ENCODE data around the gene DDX60.
"Not testable (repeated sequence)": the region's sequence is repeated elsewhere in the genome, so short reads cannot be mapped to it uniquely, and the experiment has no call there.

The DDX60 gene

DNA sequence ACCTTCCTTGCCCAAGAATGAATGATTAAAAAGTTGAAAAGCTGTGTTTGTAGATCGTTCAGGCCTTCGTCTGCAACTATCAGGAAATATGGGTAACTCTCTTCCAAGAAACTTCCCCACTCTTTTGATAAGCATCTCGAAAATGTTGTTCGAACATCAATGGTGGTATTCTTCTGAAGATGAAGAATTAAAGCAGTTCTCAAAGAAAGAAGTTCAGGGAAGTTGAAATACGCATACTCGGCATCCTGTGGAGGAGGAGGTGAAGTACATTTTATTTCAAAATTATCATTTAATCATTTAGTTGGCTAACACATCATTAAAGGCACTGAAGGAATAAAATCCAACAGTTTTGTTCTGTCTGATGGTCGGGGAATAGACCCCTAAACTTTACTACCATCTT, 12.1 kb downstream of the DDX60 start:
- no peak overlapping the region for H3K4me3 ChIP-seq
- no peaks in the 10 kb centered on the region for H3K9me3 ChIP-seq (replicated peaks in 1 of 11)
- peaks cover 0 to 50% (median 0%) of the 10 kb centered on the region in 11 experiments; a peak in 6 of 22 replicates for H3K36me3 ChIP-seq
- H3K27ac ChIP-seq, result no peak overlapping the region
- no peaks in the 10 kb centered on the region for H3K27me3 ChIP-seq
- no peak overlapping the region for H3K9ac ChIP-seq
- H4K20me1 ChIP-seq, result no peaks in the 10 kb centered on the region
- TF ChIP-seq Cebpa-rat (IDR thresholded peaks at IDR 0.05), result no peak
- H3K4me2 ChIP-seq, result no peak overlapping the region
- no peaks in the 10 kb centered on the region for H3K4me1 ChIP-seq

- H3K4me3 ChIP-seq, result no peak overlapping the region
- no peaks in the 10 kb centered on the region for H3K27me3 ChIP-seq
- peaks cover 0 to 42% (median 0%) of the 10 kb centered on the region in 11 experiments; a peak in 5 of 22 replicates for H3K36me3 ChIP-seq
- H4K20me1 ChIP-seq, result no peaks in the 10 kb centered on the region
- no peak overlapping the region for H3K9ac ChIP-seq
- no peak overlapping the region for H3K4me2 ChIP-seq
- no peaks in the 10 kb centered on the region for H3K4me1 ChIP-seq
- no peak for TF ChIP-seq Cebpa-rat (IDR thresholded peaks at IDR 0.05)
- H3K27ac ChIP-seq, result no peak overlapping the region
- H3K9me3 ChIP-seq (replicated peaks in 1 of 11), result no peaks in the 10 kb centered on the region
Observed at GRCh38 chr4:168304744-168305459, 13.7 kb downstream of the DDX60 start.

DNA sequence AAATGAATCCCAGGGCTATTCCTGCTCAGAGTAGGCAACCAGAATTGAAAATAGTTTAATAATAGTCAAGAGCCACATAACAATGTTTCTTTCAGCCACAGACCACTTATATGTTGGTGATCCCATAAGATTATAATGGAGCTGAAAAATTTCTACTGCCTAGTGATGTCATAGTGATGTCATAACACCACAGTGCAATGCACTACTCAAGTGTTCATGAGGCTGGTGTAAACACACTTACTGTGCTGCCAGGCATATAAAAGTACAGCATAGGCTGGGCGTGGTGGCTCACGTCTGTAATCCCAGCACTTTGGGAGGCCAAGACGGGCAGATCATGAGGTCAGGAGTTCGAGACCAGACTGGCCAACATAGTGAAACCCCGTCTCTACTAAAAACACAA, 15.1 kb downstream of the DDX60 start:
- H3K9me3 ChIP-seq (replicated peaks in 1 of 11); H4K20me1 ChIP-seq; H3K4me3 ChIP-seq; H3K4me2 ChIP-seq; H3K27me3 ChIP-seq; H3K4me1 ChIP-seq; H3K9ac ChIP-seq; H3K27ac ChIP-seq: not testable (repeated sequence)
- peaks cover 0 to 32% (median 0%) of the 10 kb centered on the region in 11 experiments; a peak in 4 of 22 replicates for H3K36me3 ChIP-seq

GRCh38 chr4:168293386-168293975, 25.1 kb downstream of the DDX60 start:
- Histone ChIP-seq H4K20me1 (no peaks in the 10 kb centered on the region), H3K4me2 (no peak overlapping the region), H3K4me3 (no peak overlapping the region), H3K9me3 (replicated peaks in 1 of 11) (no peaks in the 10 kb centered on the region), H3K4me1 (no peaks in the 10 kb centered on the region), H3K27me3 (no peaks in the 10 kb centered on the region), H3K9ac (no peak overlapping the region), H3K27ac (no peak overlapping the region), H3K36me3 (peaks cover 0 to 6% (median 0%) of the 10 kb centered on the region in 11 experiments; a peak in 2 of 22 replicates)
- no peak for TF ChIP-seq Cebpa-rat (IDR thresholded peaks at IDR 0.05)

- TF ChIP-seq Cebpa-rat (IDR thresholded peaks at IDR 0.05), result no peak
- peaks cover 0 to 6% (median 0%) of the 10 kb centered on the region in 11 experiments; a peak in 2 of 22 replicates for H3K36me3 ChIP-seq
- no peak overlapping the region for H3K9ac ChIP-seq
- no peak overlapping the region for H3K27ac ChIP-seq
- no peaks in the 10 kb centered on the region for H4K20me1 ChIP-seq
- no peak overlapping the region for H3K4me2 ChIP-seq
- H3K27me3 ChIP-seq, result no peaks in the 10 kb centered on the region
- no peaks in the 10 kb centered on the region for H3K4me1 ChIP-seq
- no peaks in the 10 kb centered on the region for H3K9me3 ChIP-seq (replicated peaks in 1 of 11)
- no peak overlapping the region for H3K4me3 ChIP-seq
Observed at GRCh38 chr4:168291242-168291641, 27.3 kb downstream of the DDX60 start.

DNA sequence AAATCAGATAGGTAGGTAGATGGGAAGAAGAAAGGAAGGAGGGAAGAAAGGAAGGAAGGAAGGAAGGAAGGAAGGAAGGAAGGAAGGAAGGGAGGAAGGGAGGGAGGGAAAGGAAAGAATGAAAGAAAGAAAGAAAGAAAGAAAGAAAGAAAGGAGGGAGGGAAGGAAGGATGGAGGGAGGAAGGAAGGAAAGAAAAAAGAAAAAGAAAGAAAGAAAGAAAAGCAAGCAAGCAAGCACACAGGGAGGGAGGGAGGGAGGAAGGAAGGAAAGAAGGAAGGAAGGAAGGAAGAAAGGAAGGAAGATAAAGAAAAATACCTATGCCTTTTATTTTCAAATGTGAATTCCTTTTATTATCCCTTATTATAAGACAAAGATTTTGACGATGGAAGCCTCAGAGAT, 32.7 kb downstream of the DDX60 start:
- H3K27ac ChIP-seq; H3K4me3 ChIP-seq; H4K20me1 ChIP-seq; H3K4me2 ChIP-seq; H3K27me3 ChIP-seq; H3K9me3 ChIP-seq (replicated peaks in 1 of 11); H3K4me1 ChIP-seq; H3K9ac ChIP-seq: not testable (repeated sequence)
- H3K36me3 ChIP-seq, result peaks cover 0 to 21% (median 0%) of the 10 kb centered on the region in 11 experiments; a peak in 3 of 22 replicates

DNA sequence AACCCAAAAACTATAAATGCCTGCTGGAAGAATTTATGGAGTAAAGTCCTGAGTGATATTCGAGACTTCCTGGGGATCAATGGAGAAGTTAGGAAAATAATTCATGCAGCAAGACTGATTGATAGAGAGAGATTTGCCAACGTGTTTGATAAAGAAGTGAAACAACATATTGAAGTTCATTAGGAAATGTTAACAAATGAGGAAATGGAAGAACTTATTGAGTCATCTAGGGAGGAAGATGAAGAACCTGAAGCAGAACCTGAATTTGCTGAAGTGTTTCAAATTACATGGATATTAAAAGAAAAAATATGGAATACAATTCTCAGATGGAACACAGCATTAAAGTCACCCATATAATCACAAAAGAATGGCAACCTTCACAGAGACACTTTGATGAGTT, 39.0 kb downstream of the DDX60 start:
- Histone ChIP-seq H3K4me2 (no peak overlapping the region), H3K27me3 (no peaks in the 10 kb centered on the region), H3K27ac (no peak overlapping the region), H3K9me3 (replicated peaks in 1 of 11) (no peaks in the 10 kb centered on the region), H4K20me1 (no peaks in the 10 kb centered on the region), H3K9ac (no peak overlapping the region), H3K36me3 (peaks cover 0 to 47% (median 0%) of the 10 kb centered on the region in 11 experiments; a peak in 6 of 22 replicates), H3K4me3 (no peak overlapping the region), H3K4me1 (peaks cover 0 to 13% (median 0%) of the 10 kb centered on the region in 10 experiments; a peak in 2 of 20 replicates)
- no peak for TF ChIP-seq Cebpa-rat (IDR thresholded peaks at IDR 0.05)

DNA sequence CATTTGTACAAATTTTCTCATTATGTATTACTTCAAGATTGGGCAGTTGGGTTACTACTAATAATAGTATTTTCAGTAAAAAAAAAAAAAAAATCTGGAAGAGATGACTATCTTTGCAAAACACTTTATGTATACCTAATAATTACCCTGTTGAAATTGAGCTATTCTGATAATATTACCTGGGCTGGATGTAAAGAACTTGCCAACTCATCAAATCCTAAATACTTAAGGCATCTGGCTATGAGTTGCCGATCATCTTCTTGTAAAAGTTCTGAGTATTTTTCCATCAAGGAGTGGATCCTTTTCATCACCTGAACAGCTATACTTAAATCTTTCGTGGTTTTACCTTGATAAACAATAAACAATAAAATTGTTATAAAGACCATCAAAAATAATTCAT, 42.7 kb downstream of the DDX60 start:
- no peak overlapping the region for H3K9ac ChIP-seq
- H3K27me3 ChIP-seq, result no peaks in the 10 kb centered on the region
- H3K4me1 ChIP-seq, result peaks cover 0 to 7% (median 0%) of the 10 kb centered on the region in 10 experiments; a peak in 2 of 20 replicates
- H4K20me1 ChIP-seq, result no peaks in the 10 kb centered on the region
- no peak overlapping the region for H3K4me2 ChIP-seq
- no peak for TF ChIP-seq Cebpa-rat (IDR thresholded peaks at IDR 0.05)
- no peaks in the 10 kb centered on the region for H3K9me3 ChIP-seq (replicated peaks in 1 of 11)
- H3K4me3 ChIP-seq, result no peak overlapping the region
- peaks cover 0 to 60% (median 0%) of the 10 kb centered on the region in 11 experiments; a peak in 8 of 22 replicates for H3K36me3 ChIP-seq
- H3K27ac ChIP-seq, result no peak overlapping the region

GRCh38 chr4:168274871-168275270, 43.7 kb downstream of the DDX60 start:
- Histone ChIP-seq H3K27ac (no peak overlapping the region), H3K27me3 (no peaks in the 10 kb centered on the region), H3K9ac (no peak overlapping the region), H3K4me3 (no peak overlapping the region), H3K4me2 (no peak overlapping the region), H3K9me3 (replicated peaks in 1 of 11) (no peaks in the 10 kb centered on the region), H3K36me3 (peaks cover 0 to 51% (median 0%) of the 10 kb centered on the region in 11 experiments; a peak in 7 of 22 replicates), H3K4me1 (peaks cover 0 to 7% (median 0%) of the 10 kb centered on the region in 10 experiments; a peak in 2 of 20 replicates), H4K20me1 (no peaks in the 10 kb centered on the region)
- no peak for TF ChIP-seq Cebpa-rat (IDR thresholded peaks at IDR 0.05)

- no peaks in the 10 kb centered on the region for H4K20me1 ChIP-seq
- H3K27me3 ChIP-seq, result no peaks in the 10 kb centered on the region
- no peak for TF ChIP-seq Cebpa-rat (IDR thresholded peaks at IDR 0.05)
- H3K4me3 ChIP-seq, result no peak overlapping the region
- H3K27ac ChIP-seq, result no peak overlapping the region
- no peaks in the 10 kb centered on the region for H3K4me1 ChIP-seq
- no peak overlapping the region for H3K4me2 ChIP-seq
- no peak overlapping the region for H3K9ac ChIP-seq
- no peaks in the 10 kb centered on the region for H3K9me3 ChIP-seq (replicated peaks in 1 of 11)
- peaks cover 0 to 41% (median 0%) of the 10 kb centered on the region in 11 experiments; a peak in 5 of 22 replicates for H3K36me3 ChIP-seq
Observed at GRCh38 chr4:168273838-168274237, 44.7 kb downstream of the DDX60 start.

Measured in BLaER1 treated with 17β-estradiol and CSF1 and Interleukin-3, amounts not matched to agents 10 nM and 100 nM (cell line).